AG09309 (cell line): ENCODE data around the gene ILKAP.

ENCODE experiments used
- DNase-seq: peaks from one replicate; pipeline ENCODE4 v3.0.0-alpha.2; 2010; ENCODE audit warnings: low read depth
- H3K4me3 ChIP-seq: 2 replicates; pipeline ENCODE4 v1.5.1; 2011; ENCODE audit warnings: mild to moderate bottlenecking, low read depth, low read length, moderate library complexity; ENCODE audit not compliant: control insufficient read depth
- TF ChIP-seq, protein P1 (sequence below): IDR thresholded peaks from 2 replicates; pipeline ENCODE4 v1.5.1; 2011; ENCODE audit warnings: mild to moderate bottlenecking, low read depth, low read length, inconsistent platforms; ENCODE audit not compliant: insufficient read depth, control insufficient read depth; ENCODE audit errors: missing control alignments

Gene ILKAP

DNA sequence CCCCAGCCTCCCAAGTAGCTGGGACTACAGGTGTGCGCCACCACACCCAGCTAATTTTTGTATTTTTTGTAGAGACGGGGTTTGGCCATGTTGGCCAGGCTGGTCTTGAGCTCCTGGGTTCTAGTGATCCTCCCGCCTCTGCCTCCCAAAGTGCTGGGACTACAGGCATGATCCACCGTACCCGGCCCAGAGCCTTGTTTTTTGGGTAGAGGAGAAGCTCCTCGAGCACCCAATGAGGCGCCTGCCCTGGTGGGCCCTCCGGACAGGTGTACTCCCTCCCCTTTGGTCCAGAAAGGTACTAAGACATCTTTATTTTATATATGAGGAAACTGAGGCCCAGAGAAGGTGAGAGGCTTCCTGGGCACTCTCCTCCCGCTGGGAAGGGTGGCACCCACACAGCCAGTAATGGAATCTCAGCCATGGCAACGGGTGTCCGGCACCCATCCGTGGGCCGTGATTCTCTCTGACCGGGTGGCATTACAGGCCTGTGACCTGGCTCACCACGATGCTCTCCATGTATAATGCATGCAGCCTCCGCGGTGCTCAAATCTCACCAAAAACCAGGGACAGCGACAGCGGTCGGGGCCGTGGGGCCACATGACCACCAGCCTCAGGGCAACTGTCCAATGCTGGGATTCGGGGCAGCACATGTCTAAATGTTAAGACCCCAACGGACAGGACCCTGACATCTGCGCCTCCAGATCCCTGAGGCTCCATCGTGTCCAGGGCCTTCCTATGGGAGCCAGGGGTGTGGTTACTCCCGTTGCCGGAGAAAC, 81.8 kb downstream of the ILKAP start:
- DNase-seq = no peak
- no peak overlapping the region for H3K4me3 ChIP-seq
- TF ChIP-seq, protein P1, sequence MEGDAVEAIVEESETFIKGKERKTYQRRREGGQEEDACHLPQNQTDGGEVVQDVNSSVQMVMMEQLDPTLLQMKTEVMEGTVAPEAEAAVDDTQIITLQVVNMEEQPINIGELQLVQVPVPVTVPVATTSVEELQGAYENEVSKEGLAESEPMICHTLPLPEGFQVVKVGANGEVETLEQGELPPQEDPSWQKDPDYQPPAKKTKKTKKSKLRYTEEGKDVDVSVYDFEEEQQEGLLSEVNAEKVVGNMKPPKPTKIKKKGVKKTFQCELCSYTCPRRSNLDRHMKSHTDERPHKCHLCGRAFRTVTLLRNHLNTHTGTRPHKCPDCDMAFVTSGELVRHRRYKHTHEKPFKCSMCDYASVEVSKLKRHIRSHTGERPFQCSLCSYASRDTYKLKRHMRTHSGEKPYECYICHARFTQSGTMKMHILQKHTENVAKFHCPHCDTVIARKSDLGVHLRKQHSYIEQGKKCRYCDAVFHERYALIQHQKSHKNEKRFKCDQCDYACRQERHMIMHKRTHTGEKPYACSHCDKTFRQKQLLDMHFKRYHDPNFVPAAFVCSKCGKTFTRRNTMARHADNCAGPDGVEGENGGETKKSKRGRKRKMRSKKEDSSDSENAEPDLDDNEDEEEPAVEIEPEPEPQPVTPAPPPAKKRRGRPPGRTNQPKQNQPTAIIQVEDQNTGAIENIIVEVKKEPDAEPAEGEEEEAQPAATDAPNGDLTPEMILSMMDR = no peak

DNA sequence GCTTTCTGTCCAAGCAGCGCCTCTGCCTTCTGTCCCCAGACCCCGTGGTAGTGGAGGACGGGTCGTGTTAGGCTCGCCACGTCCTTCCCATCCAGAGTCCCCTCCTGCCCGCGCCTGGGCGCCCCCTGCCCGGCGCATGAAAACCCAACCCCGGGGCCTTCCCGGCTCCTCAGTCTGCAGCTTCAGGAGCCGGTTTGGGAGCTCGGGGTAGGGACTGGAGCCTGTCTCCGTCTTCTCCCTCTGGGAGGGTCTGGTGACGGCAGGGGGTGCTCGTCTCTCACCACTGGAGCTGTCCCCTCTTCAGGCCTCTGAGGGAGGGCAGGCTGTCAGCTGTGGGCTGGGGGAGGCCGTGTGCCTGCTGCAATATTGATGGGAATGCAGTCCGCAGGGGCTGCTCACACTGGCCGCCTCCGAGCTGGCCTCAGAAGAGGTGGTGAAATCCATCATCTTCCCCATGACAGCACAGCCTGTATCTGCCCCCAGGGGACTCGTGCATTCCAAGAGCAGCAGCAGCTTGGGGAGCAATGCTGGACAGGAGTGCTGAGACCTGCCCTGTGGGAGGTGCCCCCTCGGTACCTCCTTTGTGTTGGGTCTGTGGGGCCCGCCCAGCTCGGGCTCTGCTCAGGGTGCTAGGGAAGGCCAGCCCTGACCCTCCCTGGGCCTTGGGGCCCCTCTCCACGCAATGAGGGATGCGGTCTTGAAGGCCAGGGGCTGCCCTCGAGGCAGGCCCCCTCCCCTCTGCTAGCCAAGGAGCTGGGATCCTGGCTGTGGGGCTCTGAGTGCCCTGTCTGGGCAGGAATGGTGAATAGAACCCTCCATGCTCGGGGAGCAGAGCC, 82.8 kb downstream of the ILKAP start:
- no peak overlapping the region for H3K4me3 ChIP-seq
- TF ChIP-seq, protein P1 = no peak
- DNase-seq = no peak
